Activated CD4-positive, alpha-beta T cell treated with anti-CD3 and anti-CD28 coated beads for 48 hours (primary cell): ENCODE measurements around the gene SYNE4.

Experiments used
- DNase-seq: peaks from one replicate; pipeline ENCODE4 v3.0.0-alpha.2; 2020

SYNE4 gene

DNA sequence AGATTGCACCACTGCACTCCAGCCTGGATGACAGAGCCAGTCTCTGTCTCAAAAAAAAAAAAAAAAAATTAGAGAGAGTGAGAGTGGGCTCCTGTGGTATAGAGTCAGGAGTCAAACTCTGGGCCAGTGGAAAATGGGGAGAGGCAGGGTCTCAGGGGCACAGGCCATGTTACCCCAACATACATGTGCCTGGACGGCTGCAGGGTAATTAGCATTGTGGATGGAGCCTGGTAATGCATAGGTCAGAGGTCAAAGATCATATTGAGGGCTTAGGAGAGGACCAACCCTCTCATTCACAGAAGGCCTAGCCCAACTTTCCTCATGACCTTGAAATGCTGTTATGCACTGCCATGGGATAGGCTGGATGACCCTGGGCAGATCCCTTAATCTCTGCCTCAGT lies 16.9 kb upstream of the SYNE4 start:
- DNase-seq: no peak

DNA sequence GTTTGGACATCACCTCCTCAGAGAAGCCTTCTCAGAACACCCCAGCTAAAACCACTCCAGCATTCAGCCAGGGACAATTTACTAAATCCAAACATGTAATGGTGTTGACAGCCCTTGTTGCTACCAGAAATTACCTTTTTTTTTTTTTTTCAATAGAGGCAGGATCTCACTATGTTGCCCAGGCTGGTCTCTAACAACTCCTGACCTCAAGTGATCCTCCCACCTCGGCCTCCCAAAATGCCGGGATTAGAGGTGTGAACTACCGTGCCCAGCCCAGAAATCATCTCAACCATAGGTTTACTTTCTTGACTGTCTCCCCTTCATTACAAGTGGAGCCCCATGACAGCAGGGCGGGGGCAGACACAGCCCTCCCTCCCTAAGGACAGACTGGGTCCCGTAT lies 14.8 kb upstream of the SYNE4 start:
- no peak for DNase-seq

DNA sequence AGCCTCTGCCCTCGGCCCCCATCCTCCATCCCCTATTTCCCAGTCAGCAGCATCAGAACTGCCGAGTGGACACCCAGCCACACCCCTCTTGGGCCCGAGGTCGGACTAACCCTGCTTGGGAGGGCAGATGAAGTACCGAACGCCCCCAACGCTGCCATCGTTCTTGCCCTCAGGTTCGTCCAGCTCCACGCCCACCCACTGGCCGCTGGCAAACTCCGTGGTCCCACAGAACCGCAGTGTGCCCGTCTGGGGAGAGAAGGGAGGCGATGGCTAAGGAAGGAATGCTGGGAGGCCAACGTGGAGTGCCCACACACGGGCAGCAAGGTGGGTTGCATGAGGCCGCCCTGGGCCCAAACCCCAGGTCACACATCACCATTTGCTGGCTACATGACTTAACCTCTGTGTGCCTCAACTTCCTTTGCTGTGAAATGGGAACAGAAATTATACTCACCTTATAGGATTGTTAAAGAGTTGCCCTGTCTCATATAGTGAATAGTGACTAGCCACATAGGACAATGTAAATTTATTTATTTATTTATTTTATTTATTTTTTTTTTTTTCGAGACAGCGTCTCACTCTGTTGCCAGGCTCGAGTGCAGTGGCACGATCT lies 10.6 kb upstream of the SYNE4 start:
- DNase-seq: no peak

DNA sequence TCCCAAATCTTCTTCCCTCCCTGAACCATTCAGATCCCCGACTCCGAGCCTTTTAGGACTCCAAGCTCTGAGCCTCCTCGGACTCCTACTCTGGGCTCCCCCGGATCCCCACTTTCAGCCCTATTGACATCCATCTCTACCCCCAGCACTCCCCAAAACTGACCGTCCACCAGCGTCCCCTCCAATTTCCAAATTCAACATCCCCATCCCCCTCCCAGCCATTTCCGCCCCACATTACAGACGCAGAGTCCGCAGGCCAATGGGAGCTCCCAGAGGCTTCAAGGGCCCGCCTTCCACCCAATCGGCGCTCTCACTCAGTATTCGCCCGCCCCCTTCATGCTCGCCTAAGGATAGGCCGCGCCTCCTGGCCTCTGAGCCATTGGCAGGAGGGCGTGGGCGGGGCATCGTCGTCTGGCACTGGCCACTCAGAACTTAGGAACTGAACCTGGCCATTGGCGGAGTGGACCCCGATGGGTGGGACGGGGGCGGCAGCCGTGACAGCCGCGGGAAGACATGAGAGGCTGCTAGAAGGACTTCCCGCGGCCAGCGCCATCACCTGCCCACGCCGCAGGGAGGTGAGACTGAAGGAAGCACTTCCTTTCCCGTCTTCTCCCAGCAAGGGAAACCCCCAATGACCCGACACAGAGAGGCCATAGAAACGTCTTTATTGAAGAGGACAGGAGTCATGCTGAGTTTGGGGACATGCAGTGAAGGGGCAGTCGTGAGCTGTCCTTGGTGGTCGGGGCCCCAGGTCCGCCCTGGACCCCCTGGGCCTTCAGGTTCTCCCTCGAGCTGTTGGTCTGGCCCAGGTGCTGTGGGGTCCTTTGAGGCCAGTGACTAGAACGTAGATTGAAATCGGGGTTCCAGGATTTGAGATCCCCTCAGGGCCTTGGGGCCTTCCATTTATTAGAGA lies 5.7 kb upstream of the SYNE4 start, which contains the start of gene ALKBH6:
Gene ALKBH6 (minus strand): TSS at position 202 of the 913 bp plus-strand sequence. CDS start 816 bp downstream, outside the sequence.
- peak; percentile 100 for DNase-seq

DNA sequence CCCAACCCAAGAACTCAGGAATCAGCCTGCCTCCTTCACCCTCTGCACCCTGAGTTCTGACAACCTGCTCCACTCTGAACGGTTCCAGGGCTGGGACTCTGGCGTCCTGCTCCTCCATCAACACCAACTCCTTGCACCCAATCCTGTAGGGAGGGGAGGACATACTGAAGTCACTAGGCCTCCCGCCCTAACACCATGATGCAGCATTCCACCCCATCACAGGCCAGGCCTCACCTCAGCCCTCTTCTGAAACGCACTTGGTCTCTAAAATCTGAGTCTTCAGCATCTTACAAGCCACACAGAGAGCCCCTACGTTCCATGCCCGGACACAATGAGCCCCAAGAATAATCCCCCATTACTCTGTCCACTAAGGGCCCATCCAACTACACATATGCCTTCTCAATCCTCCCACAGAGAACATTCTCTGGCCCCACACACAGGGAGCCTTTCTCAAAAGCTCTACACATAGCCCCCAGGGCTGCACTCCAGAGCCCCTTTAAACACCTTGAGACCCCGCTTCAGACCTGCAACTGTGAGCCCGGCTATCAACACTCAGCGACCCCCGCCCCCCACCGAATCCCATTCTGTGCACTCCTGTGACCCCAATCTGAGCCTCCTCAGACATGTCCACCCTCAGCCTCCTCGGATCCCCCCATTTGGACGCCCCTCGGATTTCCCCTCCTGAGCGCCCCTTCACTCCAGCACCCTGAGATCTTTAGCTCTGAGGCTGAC lies 4.8 kb upstream of the SYNE4 start:
- DNase-seq: no peak

DNA sequence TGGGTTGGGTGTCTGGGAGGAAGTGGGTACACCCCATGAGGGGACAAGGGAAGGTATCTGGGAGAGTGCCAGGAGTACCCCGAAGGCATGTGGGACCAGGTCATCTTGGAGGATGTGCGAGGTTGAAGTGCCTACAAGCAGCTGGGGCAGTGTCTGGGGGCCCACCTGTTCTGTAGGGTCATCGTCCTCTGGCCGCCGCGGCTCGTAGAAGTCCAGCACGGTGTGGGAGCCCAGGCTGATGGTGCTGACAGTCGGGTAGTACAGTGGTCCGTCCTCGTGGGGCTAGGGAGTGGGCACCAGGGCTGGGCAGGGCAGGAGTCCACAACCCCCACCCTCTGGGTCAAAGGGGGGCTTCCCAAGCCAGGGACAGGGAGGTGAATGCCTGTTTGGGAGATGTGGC lies 1.8 kb upstream of the SYNE4 start:
- DNase-seq: no peak

DNA sequence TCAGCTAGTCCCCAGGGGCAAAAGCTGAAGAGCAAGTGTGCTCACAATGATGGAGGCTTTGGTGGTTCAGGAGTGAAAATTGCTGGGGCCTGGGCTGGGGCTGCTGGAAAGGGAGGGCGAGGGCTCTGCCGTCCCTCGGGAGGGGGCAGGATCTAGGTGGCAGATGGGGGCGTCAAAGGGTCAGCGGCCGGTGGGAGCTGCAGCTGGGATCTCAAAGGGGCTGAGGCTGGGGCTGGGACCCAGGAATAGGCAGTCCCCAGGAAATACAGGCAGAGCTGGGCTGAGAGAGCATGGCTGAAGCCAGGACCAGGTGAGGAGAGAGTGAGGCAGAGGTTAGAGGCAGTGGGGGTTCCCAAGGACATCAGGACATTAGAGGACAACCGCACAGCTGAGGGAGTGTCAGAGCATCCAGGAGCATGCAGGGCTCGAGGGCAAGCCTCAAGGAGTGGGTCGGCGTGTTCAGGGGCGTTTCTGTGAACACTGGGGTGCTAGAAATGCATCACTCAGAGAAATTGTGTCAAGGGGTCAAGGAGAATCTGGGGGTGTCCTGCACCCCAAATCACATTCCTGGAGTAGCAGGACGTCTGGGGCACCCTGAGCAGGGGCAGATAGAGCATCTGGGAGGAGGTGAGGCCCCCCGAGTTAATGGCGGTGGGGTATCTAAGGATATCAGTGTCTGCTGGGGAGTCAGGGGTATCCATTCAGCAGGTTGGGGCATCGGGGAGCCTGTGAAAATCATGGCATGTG lies 1.2 kb upstream of the SYNE4 start:
- DNase-seq: no peak

DNA sequence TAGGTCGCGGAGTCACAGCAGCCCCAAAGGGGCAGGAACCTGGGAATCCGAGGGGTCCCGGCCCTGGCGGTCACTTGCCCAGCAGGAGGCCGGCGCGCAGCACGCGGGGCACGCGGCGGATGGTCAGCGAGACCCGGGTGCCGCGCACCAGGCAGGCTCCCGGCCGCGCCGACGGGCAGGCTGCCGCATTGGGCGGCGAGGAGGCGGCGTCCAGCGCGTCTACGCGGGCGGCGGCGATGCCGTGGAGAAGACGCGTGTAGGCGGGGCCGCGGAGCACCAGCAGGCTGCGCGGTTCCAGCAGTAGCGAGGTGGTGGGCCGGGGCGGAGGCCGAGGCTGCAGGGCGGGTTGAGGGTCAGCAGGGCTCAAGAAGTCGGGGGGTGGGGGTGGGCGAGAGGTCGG lies 607 bp upstream of the SYNE4 start:
- DNase-seq: peak; percentile 66

DNA sequence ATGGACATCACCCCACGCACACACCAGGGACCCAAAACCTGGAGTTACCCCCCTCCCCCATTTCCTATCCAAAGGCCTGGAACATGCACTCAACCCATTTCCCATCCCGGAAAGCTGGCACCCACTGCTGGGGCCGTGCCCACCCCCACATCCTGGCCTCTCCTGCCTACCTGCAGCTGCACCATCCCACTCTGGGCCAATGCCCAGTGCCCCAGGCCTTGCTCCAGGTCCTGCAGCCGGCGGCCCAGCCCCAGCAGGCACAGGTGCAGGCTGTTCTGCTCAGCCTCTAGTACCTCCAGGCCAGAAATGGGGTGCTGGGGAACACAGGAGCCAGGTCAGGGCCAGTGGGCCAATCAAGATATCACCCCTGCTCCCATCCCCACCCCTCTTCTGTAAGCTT lies 1.7 kb downstream of the SYNE4 start:
- no peak for DNase-seq

DNA sequence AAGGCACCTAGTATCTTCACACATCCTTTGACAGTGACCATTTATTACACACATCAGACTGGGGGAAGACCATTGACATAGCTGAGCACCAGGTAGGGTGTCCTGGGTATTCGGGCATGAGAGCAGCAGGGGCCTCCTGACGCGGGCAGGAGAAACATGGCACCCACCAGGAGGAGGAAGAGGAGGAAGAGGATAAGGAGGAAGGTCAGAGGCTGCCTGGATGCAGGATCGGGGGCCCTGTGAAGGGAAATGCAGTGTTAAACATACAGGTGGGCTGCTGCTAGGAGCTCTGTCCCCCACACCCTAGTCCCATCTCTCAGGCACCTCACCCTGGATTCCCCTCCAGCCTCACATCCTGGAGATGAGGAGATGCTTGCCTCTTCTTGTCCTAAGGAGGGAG lies 5.3 kb downstream of the SYNE4 start:
- DNase-seq: no peak

DNA sequence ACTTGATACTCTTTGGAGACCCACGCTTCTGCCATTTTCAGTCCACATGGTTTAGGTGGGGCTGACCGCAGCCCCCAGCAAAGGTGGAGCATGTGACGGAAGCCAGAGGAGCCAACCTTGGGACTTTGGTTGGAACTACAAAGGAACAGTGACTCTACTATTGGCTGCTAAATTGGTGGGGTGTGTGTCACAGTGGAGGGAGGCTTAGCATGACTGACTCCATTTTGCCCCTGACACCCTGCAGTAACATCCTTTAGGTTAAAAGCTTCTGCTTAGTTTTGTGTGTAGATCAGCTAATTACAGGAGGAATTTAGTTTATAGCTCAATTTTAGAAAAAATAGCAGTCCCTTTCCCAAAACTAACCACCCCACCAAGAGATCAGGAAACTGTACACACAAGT lies 7.0 kb downstream of the SYNE4 start:
- DNase-seq: no peak

DNA sequence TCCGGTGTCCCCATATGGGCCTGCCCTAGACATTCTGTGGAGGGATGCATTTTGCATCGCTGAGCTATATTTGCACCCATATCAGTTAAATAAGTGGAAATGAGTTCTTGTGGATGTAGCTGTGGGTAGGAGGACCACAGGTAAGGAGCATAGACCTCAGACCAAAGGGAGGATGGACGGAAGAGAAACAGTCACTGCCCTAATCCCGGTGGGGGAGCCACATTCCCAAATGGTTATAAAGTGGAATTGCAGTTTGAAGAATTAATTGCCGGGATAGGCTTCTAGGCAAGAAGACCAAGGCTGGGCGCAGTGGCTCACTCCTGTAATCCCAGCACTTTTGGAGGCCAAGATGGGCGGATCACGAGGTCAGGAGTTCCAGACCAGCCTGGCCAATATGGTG lies 11.8 kb downstream of the SYNE4 start:
- no peak for DNase-seq

DNA sequence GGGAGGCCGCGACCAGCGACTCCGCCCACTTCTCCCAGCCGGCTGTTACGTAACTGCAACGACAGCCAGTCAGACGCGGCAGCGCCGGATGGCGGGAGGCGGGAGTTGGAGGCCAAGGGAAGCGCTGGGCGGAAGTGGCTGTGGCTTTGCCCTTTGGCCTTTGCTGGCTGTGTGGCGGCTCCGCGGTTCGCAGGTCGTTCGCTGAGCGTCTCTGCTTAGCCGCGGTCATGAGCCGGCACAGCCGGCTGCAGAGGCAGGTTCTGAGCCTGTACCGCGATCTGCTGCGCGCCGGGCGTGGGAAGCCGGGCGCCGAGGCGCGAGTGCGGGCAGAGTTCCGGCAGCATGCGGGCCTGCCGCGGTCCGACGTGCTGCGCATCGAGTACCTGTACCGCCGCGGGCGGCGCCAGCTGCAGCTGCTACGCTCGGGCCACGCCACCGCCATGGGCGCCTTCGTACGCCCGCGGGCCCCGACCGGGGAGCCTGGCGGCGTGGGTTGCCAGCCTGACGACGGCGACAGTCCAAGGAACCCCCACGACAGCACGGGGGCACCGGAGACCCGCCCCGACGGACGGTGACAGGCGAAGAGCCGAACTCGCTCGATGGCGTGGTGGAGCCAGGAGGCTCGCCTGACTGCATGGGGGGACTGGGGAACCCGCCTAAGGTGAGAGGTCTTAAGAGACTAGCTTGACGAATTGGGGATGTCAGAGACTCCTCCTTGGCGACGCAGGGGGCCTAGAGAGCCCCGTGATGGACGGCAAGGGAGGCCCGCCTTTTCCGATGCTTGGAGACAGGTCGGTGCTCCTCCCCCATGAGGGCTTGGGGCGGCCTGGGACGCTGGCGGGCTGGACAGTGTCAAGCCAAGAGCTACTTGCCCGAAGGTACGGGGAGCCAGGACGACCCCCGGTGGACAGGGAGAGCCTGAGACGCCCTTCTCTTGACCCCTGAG lies 13.3 kb downstream of the SYNE4 start, which contains the start of gene SDHAF1:
Gene SDHAF1 (plus strand): TSS at position 141 of the 946 bp plus-strand sequence. CDS start 87 bp downstream, at position 228.
- peak; percentile 98 for DNase-seq

DNA sequence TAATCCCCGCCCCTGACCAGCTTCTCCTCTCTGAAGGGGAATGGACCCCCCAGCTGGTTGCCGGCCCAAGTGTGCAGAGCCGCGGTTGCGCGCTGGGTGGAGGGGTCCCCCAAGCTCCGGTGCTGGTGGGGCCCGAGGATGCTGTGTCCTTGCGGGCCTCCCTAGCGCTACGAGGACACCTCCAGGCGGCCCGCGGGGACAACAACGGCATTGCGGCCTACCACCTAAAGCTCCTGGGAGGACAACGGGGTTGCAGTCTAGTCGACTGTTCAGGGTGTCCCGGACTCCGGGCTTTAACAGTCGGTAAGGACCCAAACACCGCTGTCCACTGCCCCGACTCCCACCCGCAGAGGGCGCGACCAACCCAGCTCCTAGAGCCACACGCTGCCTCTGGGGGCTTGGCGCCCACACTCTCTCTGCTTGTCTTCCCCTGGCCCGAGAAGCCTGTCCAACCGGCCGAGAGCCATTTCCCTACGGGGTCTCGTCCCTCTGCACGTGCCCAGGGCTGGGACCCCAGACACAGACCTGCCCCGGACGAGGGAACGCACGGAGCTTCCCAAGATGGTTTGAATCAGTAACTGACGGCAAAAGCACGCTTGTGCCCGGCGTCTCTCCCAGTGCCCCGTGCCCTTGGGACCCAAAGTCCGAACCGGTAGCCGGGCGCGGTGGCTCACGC lies 14.6 kb downstream of the SYNE4 start:
- DNase-seq: peak; percentile 34

DNA sequence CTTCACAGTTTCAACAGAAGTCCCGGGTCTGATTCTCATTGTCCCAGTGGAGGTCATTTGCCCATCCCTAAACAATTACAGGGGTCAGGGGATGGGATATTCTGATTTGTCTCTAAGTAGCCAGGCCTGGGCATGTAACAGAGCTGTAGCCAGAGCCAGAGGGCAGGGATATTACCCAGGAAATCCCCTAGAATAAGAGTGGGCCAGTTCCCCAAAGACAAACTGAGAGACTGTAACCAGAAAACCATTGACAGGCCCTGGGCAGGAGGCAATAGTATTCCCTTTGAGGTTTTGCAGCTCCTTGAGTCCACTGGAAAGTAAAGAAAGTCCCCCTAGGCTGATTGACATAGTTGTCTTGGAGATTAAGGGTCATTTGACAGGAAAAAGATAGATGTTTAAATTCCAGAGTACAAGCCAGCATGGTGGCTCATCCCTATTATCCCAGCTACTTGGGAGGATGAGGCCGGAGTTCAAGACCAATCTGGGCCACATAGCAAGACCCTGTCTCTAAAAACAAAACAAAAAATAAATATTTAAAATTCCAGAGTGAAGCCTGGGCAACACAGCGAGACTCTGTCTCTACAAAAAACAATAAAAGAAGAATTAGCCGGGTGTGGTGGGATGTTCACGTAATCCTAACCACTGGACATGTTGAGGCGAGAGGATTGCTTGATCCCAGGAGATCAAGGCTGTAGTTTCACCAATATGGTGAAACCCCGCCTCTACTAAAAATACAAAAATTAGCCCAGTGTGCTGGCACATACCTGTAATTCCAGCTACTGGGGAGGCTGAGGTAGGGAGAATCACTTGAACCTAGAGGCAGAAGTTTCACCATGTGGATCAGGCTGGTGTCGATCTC lies 15.5 kb downstream of the SYNE4 start:
- no peak for DNase-seq

DNA sequence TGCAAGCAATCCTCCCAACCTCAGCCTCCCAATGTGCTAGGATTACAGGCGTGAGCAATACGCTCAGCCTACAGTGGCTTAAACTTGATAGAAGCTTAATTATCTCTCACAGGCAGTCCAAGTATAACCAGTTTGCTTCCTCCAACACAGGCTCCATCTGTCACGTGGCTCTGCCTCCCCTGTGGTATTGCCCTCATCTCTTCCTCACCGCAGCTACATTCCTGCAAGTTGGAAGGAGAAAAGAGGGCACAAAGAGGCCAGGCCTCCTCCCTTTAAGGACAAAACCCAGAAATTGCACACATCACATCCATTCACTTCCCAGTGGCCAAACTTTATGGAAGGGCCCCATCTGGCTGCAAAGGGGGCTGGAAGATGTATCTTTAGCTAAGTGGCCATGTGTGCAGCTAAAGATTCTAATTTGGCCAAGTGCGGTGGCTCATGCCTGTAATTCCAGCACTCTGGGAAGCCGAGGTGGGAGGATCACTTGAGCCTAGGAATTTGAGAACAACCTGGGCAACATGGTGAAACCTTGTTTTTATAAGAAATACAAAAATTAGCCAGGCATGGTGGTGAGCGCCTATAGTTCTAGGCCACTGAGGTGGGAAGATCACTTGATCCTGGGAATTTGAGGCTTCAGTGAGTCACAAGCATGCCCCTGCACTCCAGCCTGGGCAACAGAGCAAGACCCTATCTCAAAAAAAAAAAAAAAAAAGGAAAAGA lies 16.7 kb downstream of the SYNE4 start:
- DNase-seq: no peak

DNA sequence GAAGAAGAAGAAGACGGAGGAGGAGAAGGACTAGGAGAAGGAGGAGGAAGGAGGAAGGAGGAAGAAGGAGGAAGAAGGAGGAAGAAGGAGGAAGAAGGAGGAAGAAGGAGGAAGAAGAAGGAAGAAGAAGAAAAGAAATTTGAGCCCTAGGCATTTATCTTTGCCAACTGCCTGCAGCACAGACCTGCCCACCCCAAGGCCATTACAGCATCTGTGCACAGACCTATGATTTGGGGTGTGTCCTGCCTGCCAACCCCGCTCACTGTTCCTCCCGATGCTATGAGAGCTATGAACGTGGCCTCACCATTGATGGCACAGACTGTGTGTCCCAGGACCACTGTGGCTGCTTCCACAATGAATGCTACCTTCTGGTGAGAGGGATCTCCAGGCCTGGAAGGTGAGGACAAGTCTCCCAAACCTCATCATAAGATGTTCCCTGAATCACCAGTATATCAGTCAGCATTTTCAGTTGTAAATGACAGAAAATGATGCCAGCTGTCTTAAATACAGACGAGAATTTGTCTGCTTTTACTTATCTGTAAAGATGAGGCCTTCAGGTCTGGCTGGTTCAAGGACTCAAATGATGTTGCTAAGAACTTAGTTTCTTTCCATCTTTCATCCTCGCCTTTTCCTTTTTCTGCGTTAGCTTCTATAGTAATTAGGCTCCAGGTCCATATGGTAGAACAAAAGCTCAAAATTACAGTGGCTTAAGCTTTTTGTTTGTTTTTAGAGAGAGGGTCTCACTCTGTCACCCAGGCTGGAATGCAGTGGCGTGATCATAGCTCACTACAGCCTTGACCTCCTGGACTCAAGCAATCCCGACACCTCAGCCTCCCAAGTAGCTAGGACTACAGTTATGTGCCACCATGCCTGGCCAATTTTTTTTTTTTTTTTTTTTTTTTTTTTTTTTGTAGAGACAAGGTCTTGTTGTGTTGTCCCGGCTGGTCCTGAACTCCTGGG lies 17.6 kb downstream of the SYNE4 start:
- no peak for DNase-seq

DNA sequence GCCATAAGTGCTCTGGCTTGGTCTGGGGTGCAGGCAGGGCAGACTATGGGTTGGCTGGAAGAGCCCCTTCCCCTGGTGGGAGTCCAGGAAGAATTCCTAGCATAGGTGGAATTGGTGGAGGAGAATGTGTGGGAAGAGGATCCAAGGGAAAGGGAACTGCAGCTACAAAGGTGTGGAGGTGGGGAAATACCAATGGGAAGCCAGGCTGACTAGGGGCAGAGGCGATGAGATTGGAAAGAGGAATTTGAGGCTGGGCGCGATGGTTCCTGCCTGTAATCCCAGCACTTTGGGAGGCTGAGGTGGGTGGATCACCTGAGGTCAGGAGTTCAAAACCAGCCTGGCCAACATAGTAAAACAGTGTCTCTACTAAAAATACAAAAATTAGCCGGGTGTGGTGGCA lies 18.5 kb downstream of the SYNE4 start:
- DNase-seq: no peak
